Stomach (tissue), 4 donors: ENCODE data around the gene CFHR4.
"Not testable (repeated sequence)": the region's sequence is repeated elsewhere in the genome, so short reads cannot be mapped to it uniquely, and the experiment has no call there.

Experiments used
- CTCF ChIP-seq, 7 experiments: fragments of 450-650 bp in 4 of 7; fragments of 200-600 bp in 3 of 7; sonication (generic) in 3 of 7; IDR thresholded peaks; one replicate each; pipeline ENCODE4 v1.5.1; 2016 to 2019; ENCODE audit warnings: antibody characterized with exemption in 7 of 7, control low read depth in 2 of 7, mild to moderate bottlenecking in 1 of 7
- EP300 ChIP-seq: sonication (generic); formaldehyde crosslinking; IDR thresholded peaks from one replicate; pipeline ENCODE4 v1.6.1; 2017; ENCODE audit warnings: antibody characterized with exemption
- POLR2A ChIP-seq, 4 donors: fragments of 450-650 bp; IDR thresholded peaks; one replicate each; pipeline ENCODE4 v1.6.1; 2016; ENCODE audit warnings: antibody characterized with exemption in 4 of 4, control low read depth in 2 of 4, mild to moderate bottlenecking in 1 of 4, moderate library complexity in 1 of 4
- POLR2AphosphoS5 ChIP-seq, 3 donors: sonication (generic); formaldehyde crosslinking; IDR thresholded peaks; one replicate each; pipeline ENCODE4 v1.6.1; 2016; ENCODE audit warnings: antibody characterized with exemption in 3 of 3

GRCh38 chr1:196941474-196941873, 53.6 kb downstream of the CFHR4 start:
- TF ChIP-seq CTCF (IDR thresholded peaks at IDR 0.05); POLR2AphosphoS5 (IDR thresholded peaks at IDR 0.05); EP300; POLR2A (IDR thresholded peaks at IDR 0.05): not testable (repeated sequence)
